Smooth muscle cell (in vitro differentiated cells): ENCODE data around the gene SH3RF1. TPM values are rescaled to one million over a fixed set of nuclear protein-coding genes. Genes with fewer than 3 reads are reported as not detected.
"Not testable (repeated sequence)": the region's sequence is repeated elsewhere in the genome, so short reads cannot be mapped to it uniquely, and the experiment has no call there.

Experiments
- DNase-seq: peaks from one replicate; lab custom pipeline; 2025; ENCODE audit not compliant: unreplicated experiment; lab: John Stamatoyannopoulos, UW
- H2AFZ ChIP-seq: fragments of 200-600 bp; sonication (generic); 2 replicates; pipeline ENCODE4 v1.6.0; 2016; ENCODE audit warnings: antibody characterized with exemption, low read depth, mild to moderate bottlenecking
- H3F3A ChIP-seq: fragments of 200-600 bp; sonication (generic); 2 replicates; pipeline ENCODE4 v1.6.0; 2017; ENCODE audit warnings: antibody characterized with exemption, low read depth
- H3K27ac ChIP-seq: fragments of 200-600 bp; sonication (generic); 2 replicates; pipeline ENCODE4 v1.5.1; 2016; ENCODE audit warnings: low read depth, mild to moderate bottlenecking
- H3K27me3 ChIP-seq: fragments of 200-600 bp; sonication (generic); 2 replicates; pipeline ENCODE4 v1.6.1; 2016; ENCODE audit warnings: low read depth, mild to moderate bottlenecking
- H3K36me3 ChIP-seq: fragments of 200-600 bp; sonication (generic); 2 replicates; pipeline ENCODE4 v1.5.1; 2016; ENCODE audit warnings: low read depth
- H3K4me1 ChIP-seq: fragments of 200-600 bp; sonication (generic); 2 replicates; pipeline ENCODE4 v1.5.1; 2016; ENCODE audit warnings: low read depth
- H3K4me2 ChIP-seq: fragments of 200-600 bp; sonication (generic); 2 replicates; pipeline ENCODE4 v1.6.0; 2016; ENCODE audit warnings: mild to moderate bottlenecking
- H3K4me3 ChIP-seq: fragments of 200-600 bp; sonication (generic); 2 replicates; pipeline ENCODE4 v1.5.1; 2016; ENCODE audit warnings: mild to moderate bottlenecking
- H3K79me2 ChIP-seq: fragments of 200-600 bp; sonication (generic); 2 replicates; pipeline ENCODE4 v1.6.0; 2016; ENCODE audit warnings: low read depth, mild to moderate bottlenecking
- H3K9ac ChIP-seq: fragments of 200-600 bp; sonication (generic); 2 replicates; pipeline ENCODE4 v1.6.0; 2016; ENCODE audit warnings: low read depth
- H3K9me3 ChIP-seq: fragments of 200-600 bp; sonication (generic); replicated peaks from 2 replicates; pipeline ENCODE4 v1.5.1; 2016; ENCODE audit warnings: low read depth
- H4K20me1 ChIP-seq: fragments of 200-600 bp; sonication (generic); 2 replicates; pipeline ENCODE4 v1.6.0; 2016; ENCODE audit warnings: low read depth
- WGBS: methylation state at CpG from one replicate; pipeline ENCODE4 v1.1.7; 2016; ENCODE audit warnings: low lambda C conversion rate; 5-methylcytosine and 5-hydroxymethylcytosine counted together
- polyA plus RNA-seq: library from polyadenylated mRNA; unstranded; fragments of >200 nt; fragmentation: Nextera tagmentation; extraction: Ambion mirVana; gene quantifications from 2 replicates; pipeline ENCODE4 v1.2.1, GENCODE V29; 2016
- total RNA-seq: library from RNA; depleted of rRNA; stranded (reverse); fragments of >200 nt; gene quantifications from 2 replicates; pipeline ENCODE4 v1.2.3, GENCODE V29; 2014
- TF ChIP-seq, protein P1 (sequence below): fragments of 200-600 bp; sonication (generic); IDR thresholded peaks from 2 replicates; pipeline ENCODE4 v1.5.1; 2017; ENCODE audit warnings: borderline replicate concordance, mild to moderate bottlenecking, antibody characterized with exemption; ENCODE audit not compliant: insufficient read depth, poor library complexity, severe bottlenecking

The SH3RF1 gene
- total and polyA plus RNA-seq, 2 experiments from 2014 or later = 9.4 to 10.2 TPM

DNA sequence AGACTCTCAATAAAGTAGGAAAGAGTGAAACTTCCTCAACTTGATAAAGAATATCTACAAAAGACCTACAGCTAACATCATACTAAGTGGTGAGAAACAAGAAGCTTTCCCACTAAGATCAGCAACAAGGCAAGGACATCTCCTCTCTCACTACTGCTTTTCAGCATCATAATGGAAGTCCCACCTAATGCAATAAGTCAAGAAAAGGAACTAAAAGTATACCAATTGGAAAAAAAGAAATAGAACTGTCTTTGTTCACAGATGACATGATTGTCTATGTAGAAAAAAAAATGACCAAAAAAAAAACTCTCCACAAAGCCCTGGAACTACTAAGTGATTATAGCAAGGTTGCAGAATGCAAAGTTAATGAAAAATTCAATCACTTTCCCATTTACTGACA lies 25.1 kb upstream of the SH3RF1 start:
- Histone ChIP-seq H3K27ac (no peak overlapping the region), H3K9me3 (no peaks in the 10 kb centered on the region), H3K79me2 (no peaks in the 10 kb centered on the region), H3K4me3 (no peak overlapping the region), H3K36me3 (no peaks in the 10 kb centered on the region), H3K27me3 (no peaks in the 10 kb centered on the region), H3K9ac (no peak overlapping the region), H3F3A (no peaks in the 10 kb centered on the region), H3K4me1 (no peaks in the 10 kb centered on the region), H4K20me1 (no peaks in the 10 kb centered on the region), H3K4me2 (no peak overlapping the region), H2AFZ (no peak overlapping the region)
- TF ChIP-seq, protein P1, sequence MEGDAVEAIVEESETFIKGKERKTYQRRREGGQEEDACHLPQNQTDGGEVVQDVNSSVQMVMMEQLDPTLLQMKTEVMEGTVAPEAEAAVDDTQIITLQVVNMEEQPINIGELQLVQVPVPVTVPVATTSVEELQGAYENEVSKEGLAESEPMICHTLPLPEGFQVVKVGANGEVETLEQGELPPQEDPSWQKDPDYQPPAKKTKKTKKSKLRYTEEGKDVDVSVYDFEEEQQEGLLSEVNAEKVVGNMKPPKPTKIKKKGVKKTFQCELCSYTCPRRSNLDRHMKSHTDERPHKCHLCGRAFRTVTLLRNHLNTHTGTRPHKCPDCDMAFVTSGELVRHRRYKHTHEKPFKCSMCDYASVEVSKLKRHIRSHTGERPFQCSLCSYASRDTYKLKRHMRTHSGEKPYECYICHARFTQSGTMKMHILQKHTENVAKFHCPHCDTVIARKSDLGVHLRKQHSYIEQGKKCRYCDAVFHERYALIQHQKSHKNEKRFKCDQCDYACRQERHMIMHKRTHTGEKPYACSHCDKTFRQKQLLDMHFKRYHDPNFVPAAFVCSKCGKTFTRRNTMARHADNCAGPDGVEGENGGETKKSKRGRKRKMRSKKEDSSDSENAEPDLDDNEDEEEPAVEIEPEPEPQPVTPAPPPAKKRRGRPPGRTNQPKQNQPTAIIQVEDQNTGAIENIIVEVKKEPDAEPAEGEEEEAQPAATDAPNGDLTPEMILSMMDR = no peak
- DNase-seq = no peak

DNA sequence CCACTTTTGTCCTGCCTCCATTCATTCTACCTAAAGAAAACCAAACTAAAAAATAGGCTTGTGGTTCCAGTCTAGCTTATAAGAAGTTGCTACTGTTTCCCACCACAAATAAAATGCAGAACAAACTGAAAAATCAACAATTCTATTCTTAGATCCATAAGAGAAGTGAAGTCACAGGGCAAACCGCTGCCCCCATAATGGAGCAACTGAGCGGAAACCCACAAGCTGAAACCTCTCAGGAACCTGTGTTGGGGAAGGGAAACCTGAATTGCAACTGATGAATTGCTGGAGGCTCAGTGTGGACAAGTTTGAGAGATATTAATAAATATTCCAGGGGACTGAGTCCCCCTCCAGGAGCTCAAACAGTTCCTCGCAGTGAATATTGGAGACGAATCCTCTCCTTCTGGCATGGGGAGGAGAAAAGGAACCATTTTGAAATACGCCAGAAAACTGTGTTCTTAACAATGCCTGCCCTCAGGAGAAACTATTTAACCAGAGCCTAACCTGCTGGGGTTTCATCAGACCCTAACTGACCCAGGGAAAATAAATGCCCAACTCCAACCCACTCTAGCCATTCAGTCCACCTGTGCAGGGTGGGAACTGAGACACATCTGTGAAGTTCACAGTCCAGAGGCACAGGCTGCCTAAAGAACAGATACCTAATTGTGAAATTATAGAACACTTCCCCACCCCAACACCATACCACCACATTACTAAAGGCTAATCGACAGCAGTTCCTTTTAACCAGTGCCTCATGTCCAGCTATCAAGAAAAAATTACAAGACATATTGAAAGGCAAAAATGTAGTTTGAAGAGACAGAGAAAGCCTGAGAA lies 22.8 kb upstream of the SH3RF1 start:
- Histone ChIP-seq H2AFZ (no peak overlapping the region), H3K9me3 (no peaks in the 10 kb centered on the region), H3K27ac (no peak overlapping the region), H3K4me3 (no peak overlapping the region), H3K36me3 (no peaks in the 10 kb centered on the region), H3K27me3 (no peaks in the 10 kb centered on the region), H3K79me2 (no peaks in the 10 kb centered on the region), H3F3A (no peaks in the 10 kb centered on the region), H4K20me1 (no peaks in the 10 kb centered on the region), H3K9ac (no peak overlapping the region), H3K4me2 (no peak overlapping the region), H3K4me1 (no peaks in the 10 kb centered on the region)
- WGBS = 88% methylated on average over 6 of the region's 6 CpGs
- DNase-seq = no peak
- TF ChIP-seq, protein P1 = no peak

DNA sequence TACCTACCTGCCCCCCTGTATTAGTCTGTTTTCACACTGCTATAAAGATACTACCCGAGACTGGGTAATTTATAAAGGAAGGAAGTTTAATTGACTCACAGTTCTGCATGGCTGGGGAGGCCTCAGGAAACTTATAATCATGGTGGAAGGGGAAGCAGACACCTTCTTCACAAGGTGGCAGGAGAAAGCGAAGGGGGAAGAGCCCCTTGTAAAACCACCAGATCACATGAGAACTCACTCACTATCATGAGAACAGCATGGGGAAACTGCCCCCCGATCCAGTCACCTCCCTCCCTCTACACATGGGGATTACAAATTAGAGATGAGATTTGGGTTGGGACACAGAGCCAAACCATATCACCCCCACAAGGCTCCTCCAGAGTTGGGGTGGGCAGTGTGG lies 17.2 kb upstream of the SH3RF1 start:
- WGBS = 88% methylated on average over 3 of the region's 3 CpGs
- not testable (repeated sequence) for H3K4me3 ChIP-seq, H3K36me3 ChIP-seq

DNA sequence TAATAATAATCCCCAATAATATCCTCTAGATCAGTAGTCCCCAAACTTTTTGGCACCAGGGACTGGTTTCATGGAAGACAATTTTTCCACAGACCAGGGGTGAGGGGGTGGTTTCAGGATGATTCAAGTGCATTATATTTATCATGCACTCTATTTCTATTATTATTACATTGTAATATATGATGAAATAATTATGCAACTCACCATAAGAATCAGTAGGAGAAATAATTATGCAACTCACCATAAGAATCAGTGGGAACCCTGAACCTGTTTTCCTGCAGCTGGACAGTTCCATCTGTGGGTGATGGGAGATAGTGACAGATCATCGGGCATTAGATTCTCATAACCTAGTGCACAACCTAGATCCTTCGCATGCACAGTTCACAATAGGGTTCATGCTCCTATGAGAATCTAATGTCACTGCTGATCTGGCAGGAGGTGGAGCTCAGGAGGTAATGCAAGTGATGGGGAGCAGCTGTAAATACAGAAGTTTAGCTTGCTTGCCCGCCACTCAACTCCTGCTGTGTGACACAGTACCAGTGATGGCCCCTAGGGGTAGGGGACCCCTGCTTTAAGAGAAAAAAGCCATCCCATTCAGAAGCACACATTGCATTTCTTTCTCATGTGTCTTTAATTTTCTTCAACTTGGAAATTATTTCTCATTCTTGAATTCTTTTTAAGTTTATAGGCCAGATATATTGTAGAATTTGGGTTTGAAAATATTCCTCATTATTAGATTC lies 16.0 kb upstream of the SH3RF1 start:
- no peak for DNase-seq
- H3F3A ChIP-seq = no peaks in the 10 kb centered on the region
- no peaks in the 10 kb centered on the region for H3K27me3 ChIP-seq
- WGBS = 93% methylated on average over 3 of the region's 3 CpGs
- no peaks in the 10 kb centered on the region for H3K79me2 ChIP-seq
- TF ChIP-seq, protein P1 = peak; percentile 3
- H3K4me1 ChIP-seq = no peaks in the 10 kb centered on the region
- no peak overlapping the region for H3K9ac ChIP-seq
- no peaks in the 10 kb centered on the region for H3K9me3 ChIP-seq
- no peaks in the 10 kb centered on the region for H3K36me3 ChIP-seq
- no peaks in the 10 kb centered on the region for H4K20me1 ChIP-seq
- H3K27ac ChIP-seq = no peak overlapping the region
- no peak overlapping the region for H3K4me2 ChIP-seq
- H2AFZ ChIP-seq = no peak overlapping the region
- no peak overlapping the region for H3K4me3 ChIP-seq

More for the DNA sequence above, 17.2 kb upstream of the SH3RF1 start:
- DNase-seq, H3K9me3 ChIP-seq, H2AFZ ChIP-seq, H3K27me3 ChIP-seq, H3K79me2 ChIP-seq, H3K27ac ChIP-seq, H4K20me1 ChIP-seq, H3K4me2 ChIP-seq, H3F3A ChIP-seq, H3K4me1 ChIP-seq, H3K9ac ChIP-seq: not testable (repeated sequence)
